Keratinocyte (primary cell): ENCODE results near the gene MAGI1. TPM values are rescaled to one million over a fixed set of nuclear protein-coding genes. Genes with fewer than 3 reads are reported as not detected.

Experiments
- DNase-seq: peaks from one replicate; pipeline ENCODE4 v3.0.0-alpha.2; 2011; ENCODE audit warnings: low read depth, missing footprints, low spot score
- FAIRE-seq: peaks from 2 replicates; lab custom pipeline; 2011; peaks lifted over from hg19 to GRCh38; lab: Jason Lieb, UNC
- H2AFZ ChIP-seq: 2 replicates; pipeline ENCODE4 v1.6.0; 2012; ENCODE audit warnings: low read length, control low read depth, inconsistent platforms; ENCODE audit not compliant: control insufficient read depth
- H3K27ac ChIP-seq: 2 replicates; pipeline ENCODE4 v1.5.1; 2011; ENCODE audit warnings: low read length; ENCODE audit not compliant: control insufficient read depth, insufficient read depth
- H3K27me3 ChIP-seq: 3 replicates; pipeline ENCODE4 v1.6.0; 2011; ENCODE audit warnings: low read length; ENCODE audit not compliant: control insufficient read depth, insufficient read depth; ENCODE audit errors: extremely low read depth
- H3K36me3 ChIP-seq, 2 experiments: 2 replicates in 1 of 2; 3 replicates in 1 of 2; pipeline ENCODE4 v1.5.1; 2011; ENCODE audit warnings: low read length in 2 of 2, mild to moderate bottlenecking in 1 of 2; ENCODE audit not compliant: control insufficient read depth in 2 of 2, insufficient read depth in 2 of 2; ENCODE audit errors: extremely low read depth in 1 of 2
- H3K4me1 ChIP-seq: 3 replicates; pipeline ENCODE4 v1.5.1; 2011; ENCODE audit warnings: low read length; ENCODE audit not compliant: control insufficient read depth, insufficient read depth; ENCODE audit errors: extremely low read depth
- H3K4me2 ChIP-seq: 3 replicates; pipeline ENCODE4 v1.6.0; 2011; ENCODE audit warnings: low read depth, low read length; ENCODE audit not compliant: control insufficient read depth, insufficient read depth; ENCODE audit errors: extremely low read depth
- H3K4me3 ChIP-seq, 3 experiments: fragments of 200-600 bp in 1 of 3; sonication (generic) in 1 of 3; 2 replicates in 2 of 3; 3 replicates in 1 of 3; pipeline ENCODE4 v1.5.1; 2011 to 2016; ENCODE audit warnings: low read length in 3 of 3, mild to moderate bottlenecking in 3 of 3, control low read depth in 2 of 3, inconsistent platforms in 1 of 3, low read depth in 1 of 3, mixed read lengths in 1 of 3, mixed run types in 1 of 3, moderate library complexity in 1 of 3; ENCODE audit not compliant: control insufficient read depth in 2 of 3, insufficient read depth in 2 of 3; ENCODE audit errors: extremely low read depth in 1 of 3
- H3K79me2 ChIP-seq: 2 replicates; pipeline ENCODE4 v1.6.0; 2012; ENCODE audit warnings: low read length; ENCODE audit not compliant: control insufficient read depth, insufficient read depth
- H3K9ac ChIP-seq: 3 replicates; pipeline ENCODE4 v1.6.0; 2011; ENCODE audit warnings: low read length; ENCODE audit not compliant: control insufficient read depth, insufficient read depth; ENCODE audit errors: extremely low read depth
- H3K9me1 ChIP-seq: 3 replicates; pipeline ENCODE4 v1.6.0; 2011; ENCODE audit warnings: low read length; ENCODE audit not compliant: control insufficient read depth, insufficient read depth; ENCODE audit errors: extremely low read depth
- H3K9me3 ChIP-seq: 2 replicates; pipeline ENCODE4 v1.5.1; 2012; ENCODE audit warnings: low read depth, low read length; ENCODE audit not compliant: control insufficient read depth
- H4K20me1 ChIP-seq: 3 replicates; pipeline ENCODE4 v1.6.0; 2011; ENCODE audit warnings: low read length; ENCODE audit not compliant: control insufficient read depth, insufficient read depth; ENCODE audit errors: extremely low read depth
- EZH2 ChIP-seq: IDR thresholded peaks from one replicate; pipeline ENCODE4 v1.6.1; 2012; ENCODE audit warnings: inconsistent platforms, mild to moderate bottlenecking, low read length, moderate library complexity
- dilution Hi-C: fragments of 300-500 bp; cut with MboI; formaldehyde crosslinking; loops from one replicate; pipeline ENCODE4 v1.7.0; 2020; ENCODE audit warnings: low sequenced_read_pairs; ENCODE audit not compliant: extremely low pct_ligation_motif_present
- polyA plus RNA-seq, 5 experiments: library from polyadenylated mRNA; depleted of rRNA in 3 of 5; stranded (reverse) in 3 of 5; stranded (forward) in 1 of 5; unstranded in 1 of 5; fragments of >200 nt; gene quantifications; 1 replicate in 1 of 5; 2 replicates in 3 of 5; 3 replicates in 1 of 5; pipeline versions ENCODE4 v1.2.1 to v1.2.3, GENCODE V29; 2011 to 2012; ENCODE audit warnings: missing spikeins in 2 of 5, low read depth in 1 of 5, low replicate concordance in 1 of 5
- TF ChIP-seq, protein P1 (sequence below), 3 experiments: IDR thresholded peaks in 1 of 3; conservative IDR thresholded peaks in 1 of 3; optimal IDR thresholded peaks in 1 of 3; 2 replicates in 2 of 3; 3 replicates in 1 of 3; pipeline versions ENCODE3 to v1.5.1; 2011; ENCODE audit warnings: low read length in 3 of 3, mild to moderate bottlenecking in 3 of 3, moderate library complexity in 2 of 3, control low read depth in 1 of 3, inconsistent platforms in 1 of 3; ENCODE audit not compliant: insufficient read depth in 2 of 3; ENCODE audit errors: extremely low read depth in 1 of 3

MAGI1 gene
- polyA plus RNA-seq, 1 donor (not counting 4 experiments of a cell fraction or from before 2014, with no cell fraction given): 10.9 TPM

DNA sequence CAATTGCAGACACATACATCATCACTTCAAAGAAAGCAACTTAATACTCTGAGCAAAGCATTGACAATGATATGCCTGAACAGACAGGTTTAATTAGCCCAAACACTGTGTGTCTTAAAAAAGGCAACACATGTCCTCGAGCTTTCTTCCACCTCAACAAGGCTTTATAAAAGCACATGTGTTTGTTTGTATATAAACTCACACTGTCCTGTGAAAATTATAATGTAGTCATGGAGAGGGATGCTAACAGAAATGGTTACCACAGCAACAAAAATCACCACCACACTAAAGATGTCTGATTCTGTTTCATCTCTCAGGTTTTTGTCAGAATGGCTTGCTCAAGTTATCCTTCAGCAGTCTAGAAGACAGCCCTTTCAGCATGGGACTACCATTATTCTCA lies 314.7 kb downstream of the MAGI1 start:
- Histone ChIP-seq H3K79me2 (no peaks in the 10 kb centered on the region), H3K9me1 (no peaks in the 10 kb centered on the region), H3K4me1 (no peaks in the 10 kb centered on the region), H3K27ac (no peak overlapping the region), H3K4me3 (no peak overlapping the region), H3K4me2 (no peak overlapping the region), H2AFZ (no peak overlapping the region), H3K27me3 (no peaks in the 10 kb centered on the region), H4K20me1 (no peaks in the 10 kb centered on the region), H3K9me3 (no peaks in the 10 kb centered on the region), H3K36me3 (no peaks in the 10 kb centered on the region), H3K9ac (no peak overlapping the region)
- no peak for DNase-seq
- FAIRE-seq: no peak
- dilution Hi-C loops: no loop called here
- no peak for TF ChIP-seq EZH2
- TF ChIP-seq, protein P1, sequence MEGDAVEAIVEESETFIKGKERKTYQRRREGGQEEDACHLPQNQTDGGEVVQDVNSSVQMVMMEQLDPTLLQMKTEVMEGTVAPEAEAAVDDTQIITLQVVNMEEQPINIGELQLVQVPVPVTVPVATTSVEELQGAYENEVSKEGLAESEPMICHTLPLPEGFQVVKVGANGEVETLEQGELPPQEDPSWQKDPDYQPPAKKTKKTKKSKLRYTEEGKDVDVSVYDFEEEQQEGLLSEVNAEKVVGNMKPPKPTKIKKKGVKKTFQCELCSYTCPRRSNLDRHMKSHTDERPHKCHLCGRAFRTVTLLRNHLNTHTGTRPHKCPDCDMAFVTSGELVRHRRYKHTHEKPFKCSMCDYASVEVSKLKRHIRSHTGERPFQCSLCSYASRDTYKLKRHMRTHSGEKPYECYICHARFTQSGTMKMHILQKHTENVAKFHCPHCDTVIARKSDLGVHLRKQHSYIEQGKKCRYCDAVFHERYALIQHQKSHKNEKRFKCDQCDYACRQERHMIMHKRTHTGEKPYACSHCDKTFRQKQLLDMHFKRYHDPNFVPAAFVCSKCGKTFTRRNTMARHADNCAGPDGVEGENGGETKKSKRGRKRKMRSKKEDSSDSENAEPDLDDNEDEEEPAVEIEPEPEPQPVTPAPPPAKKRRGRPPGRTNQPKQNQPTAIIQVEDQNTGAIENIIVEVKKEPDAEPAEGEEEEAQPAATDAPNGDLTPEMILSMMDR (optimal IDR thresholded peaks at IDR 0.05 in 1 of 3, IDR thresholded peaks at IDR 0.05 in 1 of 3, conservative IDR thresholded peaks at IDR 0.05 in 1 of 3; ENCODE audit: extremely low read depth in 1 of 3, insufficient read depth in 2 of 3, low read length in 3 of 3): no peak

DNA sequence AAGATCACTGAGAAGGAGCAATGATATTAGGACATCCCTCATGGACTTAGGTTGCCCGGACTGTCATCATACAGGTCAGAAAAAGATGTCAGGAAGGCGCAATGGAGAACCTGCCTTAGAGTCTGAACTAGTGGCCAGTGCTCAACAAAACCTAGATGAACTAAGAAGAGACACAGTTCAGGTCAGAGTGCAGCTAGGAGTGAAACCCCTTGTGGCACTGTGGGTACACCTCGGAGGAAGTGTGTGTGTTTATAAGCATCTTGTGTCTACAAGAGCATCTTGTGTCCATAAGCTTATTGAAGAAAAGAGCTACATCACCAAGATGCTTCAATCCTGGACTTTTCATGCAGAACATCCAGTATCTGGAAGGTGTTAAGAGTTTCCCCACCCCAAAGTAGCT lies 315.7 kb downstream of the MAGI1 start:
- Histone ChIP-seq H3K9me1 (no peaks in the 10 kb centered on the region), H3K79me2 (no peaks in the 10 kb centered on the region), H3K4me1 (no peaks in the 10 kb centered on the region), H3K27me3 (no peaks in the 10 kb centered on the region), H2AFZ (no peak overlapping the region), H3K4me3 (no peak overlapping the region), H3K36me3 (no peaks in the 10 kb centered on the region), H3K9ac (no peak overlapping the region), H3K27ac (no peak overlapping the region), H3K9me3 (no peaks in the 10 kb centered on the region), H3K4me2 (no peak overlapping the region), H4K20me1 (no peaks in the 10 kb centered on the region)
- TF ChIP-seq, protein P1 (optimal IDR thresholded peaks at IDR 0.05 in 1 of 3, IDR thresholded peaks at IDR 0.05 in 1 of 3, conservative IDR thresholded peaks at IDR 0.05 in 1 of 3; ENCODE audit: extremely low read depth in 1 of 3, insufficient read depth in 2 of 3, low read length in 3 of 3): no peak
- no peak for TF ChIP-seq EZH2
- DNase-seq (no peak), FAIRE-seq (no peak)
- dilution Hi-C loops: no loop called here
